ENCODE data around the gene BORCS6.
A peak's percentile ranks its signal among the peaks of the same experiment; 100 is the strongest.

The BORCS6 gene

DNA sequence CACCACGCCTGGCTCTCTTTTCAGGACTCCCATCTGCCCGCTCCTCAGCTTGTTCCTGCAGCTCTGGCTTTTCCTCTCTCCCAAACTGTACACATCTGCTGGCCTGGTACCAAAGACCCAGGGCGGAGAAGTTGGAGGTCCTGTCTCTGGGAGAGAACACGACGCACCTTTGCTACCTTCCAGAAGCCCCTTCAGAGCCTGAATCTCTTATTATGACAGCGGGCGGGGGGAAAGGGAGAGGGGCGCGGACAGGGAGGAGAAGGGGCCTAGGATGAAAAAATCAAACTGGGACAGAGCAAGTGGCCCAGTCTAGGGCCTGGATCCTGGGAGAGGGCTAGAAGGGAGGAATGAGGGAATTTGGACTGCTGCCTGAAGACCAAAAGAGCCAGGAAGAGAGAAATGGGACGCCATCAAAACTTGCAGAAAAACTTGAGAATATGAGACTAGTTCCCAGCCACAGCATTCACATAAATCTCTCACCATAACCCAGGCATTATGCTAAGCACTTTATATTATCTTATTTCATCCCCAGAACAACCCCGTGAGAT, 35.3 kb downstream of the BORCS6 start:
- no peak for DNase-seq (ENCODE audit: low spot score)

DNA sequence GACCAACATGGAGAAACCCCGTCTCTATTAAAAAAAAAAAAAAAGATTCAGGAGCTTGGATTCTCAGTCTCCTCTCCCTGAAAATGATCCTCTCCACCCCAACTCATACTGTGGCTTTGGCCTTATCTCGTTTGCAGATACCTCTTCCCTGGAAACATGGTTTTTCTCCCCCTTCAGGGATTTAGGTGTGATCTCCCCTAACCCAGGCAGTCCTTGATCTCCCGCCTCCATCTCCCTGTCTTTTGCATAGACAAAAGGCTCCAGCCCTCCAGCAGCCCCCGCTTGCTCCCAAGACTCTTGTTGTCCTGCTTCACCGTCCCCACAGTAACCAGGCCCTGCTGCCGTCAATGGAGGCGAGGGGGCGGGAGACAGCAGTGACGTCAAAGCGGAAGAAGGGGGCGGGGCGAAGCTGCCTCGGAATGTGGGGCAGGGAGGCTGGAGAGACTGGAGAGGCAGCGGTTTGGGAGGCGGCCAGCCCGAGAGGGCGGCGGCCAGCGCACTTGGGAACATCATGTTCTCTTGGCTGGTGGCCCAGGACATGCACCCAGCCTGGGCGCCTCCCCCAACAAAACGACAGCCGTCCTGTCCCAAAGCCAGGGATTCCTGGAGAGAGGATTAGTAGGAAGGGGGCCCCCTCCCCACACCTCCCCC, 35.9 kb downstream of the BORCS6 start:
- DNase-seq (ENCODE audit: low spot score): peak; percentile 87

DNA sequence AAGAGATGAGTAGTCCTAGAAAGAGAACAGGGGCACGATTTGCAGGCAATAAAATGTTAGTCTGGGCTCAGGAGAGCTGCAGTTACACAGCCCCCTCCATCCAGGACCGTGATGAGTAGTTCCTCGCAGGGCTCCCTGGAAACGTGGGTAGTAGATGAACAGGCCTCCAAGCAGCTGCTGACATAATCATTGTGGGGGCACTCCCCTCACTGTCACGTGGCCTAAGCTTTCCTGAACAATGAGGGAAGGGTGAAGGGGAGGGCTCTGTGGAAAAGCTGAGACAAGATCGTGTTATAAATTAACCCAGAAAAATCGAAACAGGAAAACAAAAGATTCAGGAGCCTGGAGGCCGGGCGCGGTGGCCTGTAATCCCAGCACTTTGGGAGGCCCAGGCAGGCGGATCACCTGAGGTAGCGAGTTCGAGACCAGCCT, 36.4 kb downstream of the BORCS6 start:
- no peak for DNase-seq (ENCODE audit: low spot score)

DNA sequence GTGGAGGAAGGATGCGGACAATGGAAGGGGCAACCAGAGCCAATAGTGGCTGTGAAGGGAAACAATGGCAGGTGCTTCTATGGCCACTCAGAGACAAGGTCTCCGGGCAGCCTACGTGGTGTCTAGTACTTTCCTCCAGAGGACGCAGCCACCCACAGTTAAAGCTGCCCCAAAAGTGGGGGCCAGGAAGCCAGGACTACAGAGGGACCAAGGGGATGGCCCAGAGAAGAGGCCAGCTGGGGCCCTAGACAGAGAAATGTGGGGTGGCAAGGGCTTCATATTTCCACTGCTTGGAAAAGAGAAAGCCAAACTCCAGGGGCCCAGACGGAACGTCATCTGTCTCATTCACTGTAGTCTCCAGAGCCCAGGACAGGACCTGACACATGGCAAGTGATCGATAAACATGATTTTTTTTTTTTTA, 36.9 kb downstream of the BORCS6 start:
- DNase-seq (ENCODE audit: low spot score): no peak

DNA sequence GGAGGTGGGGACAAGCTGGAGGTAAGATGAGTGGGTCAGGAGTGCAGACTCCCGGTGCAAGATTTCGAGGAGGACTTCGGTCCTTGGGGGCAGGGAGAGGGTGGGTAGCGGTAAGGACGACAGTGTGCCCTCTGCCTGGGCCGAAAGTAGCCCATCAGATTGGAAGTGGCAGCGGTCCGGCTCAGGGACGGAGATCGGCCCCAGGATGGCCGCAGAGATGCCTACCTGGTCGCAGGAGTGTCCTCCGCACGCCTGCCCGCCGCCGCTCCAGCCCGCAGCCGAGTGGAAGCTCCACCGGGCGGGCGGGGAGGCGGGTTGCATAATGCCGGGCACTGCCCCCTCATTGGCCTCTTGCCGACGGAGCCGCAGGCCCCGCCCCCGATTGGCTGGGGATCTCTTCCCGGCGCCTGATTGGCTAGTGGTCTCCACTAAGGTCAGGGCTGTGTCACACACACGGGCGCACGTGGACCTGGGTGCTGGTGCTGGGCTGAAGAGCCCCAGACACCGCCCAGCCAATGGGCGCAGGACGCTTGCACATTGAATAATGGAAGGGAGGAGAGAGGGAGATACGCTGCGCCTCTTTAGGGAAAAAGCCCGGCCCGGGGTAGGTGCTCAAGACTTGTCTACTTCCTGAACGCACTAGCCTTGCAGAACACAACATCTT, 37.7 kb downstream of the BORCS6 start, which contains the start of gene PER1:
TSS of gene PER1 (minus strand) at position 293 of the 664 bp plus-strand sequence. CDS start 1,698 bp downstream, outside the sequence.
- peak; percentile 95 for DNase-seq (ENCODE audit: low spot score)

DNA sequence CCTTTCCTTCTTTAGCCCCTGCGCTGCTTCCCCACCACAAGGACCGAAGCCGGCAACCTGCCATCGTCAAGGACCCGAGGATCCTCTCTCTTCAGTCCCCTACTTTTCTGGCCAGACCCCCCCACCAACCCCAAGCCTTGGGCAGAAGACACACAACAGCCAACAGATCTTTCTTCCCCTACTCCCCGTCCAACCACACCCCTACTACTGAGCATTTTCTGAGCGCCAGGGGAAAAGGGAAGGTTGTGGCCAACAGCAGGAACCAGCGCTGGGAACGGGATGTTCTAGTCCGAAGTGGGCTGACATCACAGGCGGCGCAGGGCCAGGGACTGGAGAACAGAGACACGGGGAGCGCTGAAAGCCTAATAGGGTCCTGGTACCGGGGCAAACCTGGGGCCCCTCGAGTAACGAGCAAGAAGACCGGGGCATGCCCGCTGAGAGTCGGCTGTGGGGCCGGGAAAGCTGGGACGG, 38.3 kb downstream of the BORCS6 start:
- DNase-seq (ENCODE audit: low spot score): no peak

DNA sequence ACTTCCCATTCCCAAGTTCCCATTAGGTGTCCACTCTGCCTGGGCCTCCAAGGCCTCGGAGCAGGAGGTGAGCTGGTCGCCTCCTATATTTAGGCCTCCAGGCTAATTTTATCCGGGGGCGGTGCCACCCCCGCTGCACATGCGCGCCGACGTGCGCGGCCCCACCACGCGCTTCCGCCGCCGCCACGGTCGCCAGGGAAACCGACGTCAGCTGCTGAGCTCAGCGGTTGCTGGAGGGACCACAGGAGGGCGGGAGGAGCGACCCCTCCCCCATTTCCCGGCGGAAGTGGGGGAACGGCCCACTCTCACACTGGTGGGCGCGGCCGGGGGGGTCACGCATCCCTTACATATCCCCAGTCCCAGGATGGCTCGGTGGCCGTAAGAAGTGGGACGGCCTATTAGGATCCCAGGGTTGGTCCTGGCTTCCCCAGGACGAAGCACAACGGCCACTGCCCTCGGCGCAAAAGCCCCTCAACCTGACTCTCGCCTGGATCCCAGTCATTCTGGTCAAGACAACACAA, 38.8 kb downstream of the BORCS6 start:
- DNase-seq (ENCODE audit: low spot score): peak; percentile 90

DNA sequence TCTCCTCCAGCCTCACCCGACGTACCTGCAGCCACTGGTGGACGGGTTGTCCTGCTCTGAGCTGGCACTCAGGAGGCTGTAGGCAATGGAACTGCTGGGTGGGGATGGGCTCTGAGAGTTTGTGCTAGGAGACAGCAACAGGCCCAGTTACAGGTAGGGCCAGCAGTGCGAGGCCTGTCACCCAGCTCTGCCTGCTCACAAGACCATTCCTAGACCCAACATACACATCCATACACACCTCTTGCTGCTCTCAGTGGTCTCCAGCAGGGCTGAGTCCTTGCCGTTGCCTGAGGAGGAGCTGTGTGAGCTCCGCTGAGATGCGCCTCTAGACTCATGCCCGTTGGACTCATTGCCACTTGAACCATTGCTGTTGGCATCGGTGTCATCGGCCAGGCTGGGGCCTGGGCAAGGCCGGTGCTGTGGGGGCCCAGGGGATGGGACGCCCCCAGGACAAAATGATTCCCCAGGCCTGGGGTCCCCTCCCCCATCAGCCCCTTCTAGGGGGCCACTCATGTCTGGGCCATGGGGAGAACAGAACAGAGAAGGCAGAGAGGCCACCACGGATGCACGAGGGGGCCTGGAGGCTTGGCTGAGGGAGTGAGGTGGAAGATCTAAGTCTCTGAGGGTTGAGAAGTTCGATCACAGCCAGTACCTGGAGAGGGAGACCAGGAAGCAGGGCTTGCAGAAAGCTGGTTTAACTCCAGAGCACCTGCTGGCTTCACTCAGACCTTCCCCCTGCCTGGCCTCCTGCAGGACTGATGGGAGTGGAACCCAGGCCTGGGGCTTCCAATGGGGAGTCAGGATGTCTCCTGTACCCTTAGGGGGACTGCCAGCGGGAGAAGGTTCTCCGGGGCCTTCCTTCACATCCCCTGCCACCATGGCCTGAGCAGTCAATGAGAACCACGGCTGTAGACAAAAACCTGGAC, 39.5 kb downstream of the BORCS6 start:
- DNase-seq (ENCODE audit: low spot score): no peak

DNA sequence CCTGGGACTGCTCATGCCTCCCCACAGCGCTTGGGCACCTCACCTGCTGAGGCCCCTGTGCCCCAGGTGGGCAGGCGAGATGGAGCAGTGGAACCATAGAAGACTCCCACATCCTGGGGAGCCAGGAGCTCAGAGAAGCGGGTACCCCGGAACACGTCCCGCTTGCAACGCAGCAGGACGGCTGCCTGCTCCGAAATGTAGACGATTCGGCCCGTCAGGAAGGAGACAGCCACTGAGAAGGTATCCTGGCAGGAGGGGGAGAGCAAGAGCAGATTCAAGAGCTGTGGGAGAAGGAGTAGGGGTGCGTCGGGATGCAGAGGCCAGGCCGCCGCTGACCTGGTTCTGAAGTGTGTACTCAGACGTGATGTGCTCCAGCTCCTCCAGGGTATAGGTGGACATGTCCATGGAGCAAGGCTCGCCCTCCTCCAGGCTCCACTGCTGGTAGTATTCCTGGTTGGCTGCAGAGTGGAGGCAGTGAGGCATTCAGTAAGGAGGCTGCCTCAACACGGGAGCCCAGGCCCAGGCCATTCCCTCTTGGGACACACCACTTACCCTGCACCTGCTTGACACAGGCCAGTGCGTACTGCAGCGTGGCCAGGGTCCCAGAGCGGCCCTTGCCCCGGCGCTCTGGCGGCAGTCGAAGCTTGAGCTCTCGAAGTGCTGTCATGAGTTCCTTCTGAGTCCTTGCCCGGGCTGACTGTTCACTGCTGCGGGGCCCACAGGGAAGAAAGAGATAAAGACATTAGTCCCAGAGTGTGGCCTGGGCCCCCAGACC, 40.4 kb downstream of the BORCS6 start:
- no peak for DNase-seq (ENCODE audit: low spot score)

DNA sequence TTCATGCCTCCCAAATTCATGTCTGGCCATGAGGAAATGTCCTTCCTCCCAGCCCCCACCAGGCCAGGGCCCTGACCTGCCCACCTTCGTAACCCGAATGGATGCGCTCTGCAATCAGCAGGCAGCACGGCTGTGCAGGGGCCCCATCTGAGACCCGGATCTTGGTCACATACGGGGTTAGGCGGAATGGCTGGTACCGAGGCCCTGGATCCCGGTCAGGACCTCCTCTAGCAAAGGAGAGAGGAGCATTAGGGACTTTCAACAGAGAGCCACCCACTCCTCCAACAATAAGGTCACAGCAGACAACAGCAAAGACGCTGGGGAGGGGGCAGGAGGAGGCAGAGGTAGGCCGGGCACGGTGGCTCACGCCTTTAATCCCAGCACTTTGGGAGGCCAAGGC, 41.4 kb downstream of the BORCS6 start:
- no peak for DNase-seq (ENCODE audit: low spot score)

DNA sequence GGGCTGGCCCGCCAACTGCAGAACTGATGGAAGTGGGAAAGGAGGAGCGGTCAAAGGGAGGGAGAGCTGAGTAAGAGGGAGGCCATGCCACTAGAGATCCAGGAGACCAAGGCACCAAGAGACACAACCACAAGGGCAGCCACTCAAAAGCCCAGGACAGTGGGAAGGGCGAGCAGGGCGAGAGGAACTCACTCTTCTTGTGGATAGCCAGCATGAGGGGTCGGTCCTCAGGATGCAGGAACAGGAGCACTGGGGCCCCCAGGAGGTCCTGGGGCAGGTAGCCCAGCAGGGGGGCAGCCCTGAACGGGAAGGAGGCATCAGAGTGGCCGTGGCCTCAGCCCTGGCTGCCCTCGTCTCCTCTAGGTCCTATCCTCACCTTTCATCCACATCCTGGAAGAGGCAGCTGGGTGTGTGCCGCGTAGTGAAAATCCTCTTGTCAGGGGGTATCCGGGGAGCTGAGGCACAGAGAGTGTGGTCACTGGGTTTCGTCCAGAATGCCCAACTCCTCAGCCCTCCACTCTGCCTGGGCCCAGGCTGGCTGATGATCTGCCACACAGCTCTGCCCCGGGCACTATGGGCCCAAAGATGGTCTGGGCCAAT, 42.1 kb downstream of the BORCS6 start:
- no peak for DNase-seq (ENCODE audit: low spot score)

DNA sequence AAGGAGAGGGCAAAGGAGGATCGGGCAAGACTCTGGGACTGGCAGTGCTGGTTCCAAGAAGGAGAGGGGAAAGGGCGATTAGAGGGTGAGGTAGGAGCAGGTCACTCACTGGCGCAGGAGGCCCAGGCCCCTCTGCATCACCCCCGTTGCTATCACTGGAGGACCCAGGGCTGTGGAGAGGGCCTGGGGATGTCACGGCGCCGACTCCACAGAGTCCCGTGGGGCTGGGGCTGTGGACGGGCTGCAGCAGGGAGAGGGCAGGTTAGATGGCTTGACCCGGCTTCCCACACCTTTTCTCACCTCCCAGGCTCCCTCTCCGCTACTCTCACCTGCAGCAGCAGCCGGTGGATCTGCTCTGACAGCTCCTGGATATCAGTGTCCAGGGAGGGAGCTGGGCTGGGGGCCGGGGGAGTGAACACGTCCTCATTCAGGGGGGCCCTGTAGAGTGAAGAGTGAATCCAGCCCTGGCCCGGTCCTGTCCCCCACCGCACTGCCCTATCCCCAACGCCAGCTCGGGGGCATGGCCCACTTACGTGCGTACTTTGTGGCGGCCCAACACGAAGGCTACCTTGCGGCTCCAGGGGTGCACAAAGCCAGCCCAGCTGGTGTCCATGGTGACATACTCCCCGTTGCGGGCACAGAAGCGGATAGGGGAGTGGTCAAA, 42.7 kb downstream of the BORCS6 start:
- DNase-seq (ENCODE audit: low spot score): no peak

DNA sequence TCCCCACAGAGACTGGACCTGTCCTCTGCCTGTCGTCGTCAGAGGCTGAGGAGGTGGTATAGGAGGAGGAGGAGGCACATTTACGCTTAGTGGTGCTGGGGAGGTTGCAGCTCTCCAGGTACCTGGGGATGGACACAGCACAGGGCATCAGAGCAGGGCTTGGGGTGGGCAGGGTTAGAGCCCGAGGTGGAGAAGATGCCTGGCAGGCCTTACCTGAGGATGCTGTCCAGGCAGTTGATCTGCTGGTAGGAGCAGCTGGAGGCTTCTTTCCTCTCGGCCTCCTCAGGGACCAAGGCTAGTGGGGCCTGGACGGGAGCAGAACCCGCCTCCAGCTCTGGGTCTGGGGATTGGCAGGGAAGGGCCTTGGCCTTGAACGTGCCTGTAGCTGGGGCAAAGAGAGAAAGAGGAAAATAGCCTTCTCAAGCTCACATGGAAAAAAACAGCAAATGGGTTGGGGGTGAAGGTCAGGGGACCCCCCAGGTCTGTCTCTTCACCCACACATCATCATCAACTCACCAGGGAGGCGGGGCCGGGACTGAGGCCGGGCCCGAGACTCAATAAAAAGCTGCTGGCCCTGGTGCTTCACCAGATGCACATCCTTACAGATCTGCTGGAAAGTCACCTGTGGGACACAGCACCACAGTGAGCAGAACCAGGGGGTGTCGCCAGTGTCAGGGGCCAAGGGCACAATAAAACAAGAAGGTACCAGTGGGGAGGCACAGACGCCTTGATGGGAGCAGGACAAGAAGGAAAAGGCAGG, 43.4 kb downstream of the BORCS6 start:
- DNase-seq (ENCODE audit: low spot score): no peak

DNA sequence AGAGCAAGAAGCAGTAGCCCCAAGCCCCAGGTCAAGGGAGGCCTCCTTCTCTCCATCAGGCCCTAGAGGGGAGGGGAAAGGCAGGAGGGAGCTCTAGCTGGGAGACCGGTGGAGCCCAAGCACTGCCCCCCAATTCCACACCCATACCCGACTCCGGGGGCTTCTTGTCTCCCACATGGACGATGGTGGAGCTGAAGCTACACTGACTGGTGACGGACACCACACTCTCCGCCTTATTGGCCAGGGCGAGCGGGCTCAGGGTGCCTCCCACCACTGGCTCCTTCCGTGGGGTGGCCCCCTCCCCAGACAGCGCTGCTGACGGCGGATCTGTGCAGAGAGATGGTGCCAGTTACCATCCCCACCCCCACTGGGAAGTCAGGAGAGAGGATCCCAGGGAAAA, 44.2 kb downstream of the BORCS6 start:
- DNase-seq (ENCODE audit: low spot score): no peak

DNA sequence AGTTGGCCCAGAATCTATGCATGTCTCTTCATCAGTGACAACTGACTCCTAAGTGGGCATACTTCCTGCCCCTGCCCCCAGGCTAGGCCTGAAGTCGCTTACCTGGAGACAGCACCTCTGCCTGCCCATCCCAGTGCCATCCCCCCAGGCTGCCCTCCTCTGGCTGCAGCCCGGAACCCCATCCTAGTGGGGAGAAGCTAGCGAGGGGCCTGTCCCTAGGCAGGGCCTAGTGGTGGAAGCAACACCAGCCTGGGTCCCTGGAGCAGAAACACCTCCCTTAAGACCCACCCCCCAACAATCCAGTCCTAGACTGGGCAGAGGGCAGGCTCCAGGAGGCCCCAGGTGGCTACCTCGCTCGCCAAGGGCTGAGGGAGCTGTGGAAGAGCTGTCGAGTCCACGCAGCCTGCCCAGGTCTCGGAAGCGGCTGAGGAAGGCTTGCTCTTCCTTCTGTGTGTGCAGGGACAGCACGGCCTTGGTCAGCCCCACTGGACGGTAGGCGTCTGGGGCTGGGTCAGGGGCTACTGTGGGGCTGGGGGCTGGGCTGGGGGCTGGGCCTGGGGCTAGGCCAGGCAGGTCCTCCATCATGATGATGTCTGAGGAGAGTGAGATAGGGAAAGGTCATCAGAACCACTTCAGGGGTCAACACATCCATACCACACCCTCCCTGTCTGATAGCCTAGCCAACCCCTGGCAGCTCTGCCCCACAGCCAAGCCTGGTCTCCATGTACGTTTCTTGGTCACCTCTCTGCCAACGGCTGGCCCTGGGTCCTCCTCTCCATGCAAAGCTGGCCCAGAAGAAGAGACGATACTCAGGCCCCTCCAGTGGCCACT, 45.4 kb downstream of the BORCS6 start:
- no peak for DNase-seq (ENCODE audit: low spot score)

DNA sequence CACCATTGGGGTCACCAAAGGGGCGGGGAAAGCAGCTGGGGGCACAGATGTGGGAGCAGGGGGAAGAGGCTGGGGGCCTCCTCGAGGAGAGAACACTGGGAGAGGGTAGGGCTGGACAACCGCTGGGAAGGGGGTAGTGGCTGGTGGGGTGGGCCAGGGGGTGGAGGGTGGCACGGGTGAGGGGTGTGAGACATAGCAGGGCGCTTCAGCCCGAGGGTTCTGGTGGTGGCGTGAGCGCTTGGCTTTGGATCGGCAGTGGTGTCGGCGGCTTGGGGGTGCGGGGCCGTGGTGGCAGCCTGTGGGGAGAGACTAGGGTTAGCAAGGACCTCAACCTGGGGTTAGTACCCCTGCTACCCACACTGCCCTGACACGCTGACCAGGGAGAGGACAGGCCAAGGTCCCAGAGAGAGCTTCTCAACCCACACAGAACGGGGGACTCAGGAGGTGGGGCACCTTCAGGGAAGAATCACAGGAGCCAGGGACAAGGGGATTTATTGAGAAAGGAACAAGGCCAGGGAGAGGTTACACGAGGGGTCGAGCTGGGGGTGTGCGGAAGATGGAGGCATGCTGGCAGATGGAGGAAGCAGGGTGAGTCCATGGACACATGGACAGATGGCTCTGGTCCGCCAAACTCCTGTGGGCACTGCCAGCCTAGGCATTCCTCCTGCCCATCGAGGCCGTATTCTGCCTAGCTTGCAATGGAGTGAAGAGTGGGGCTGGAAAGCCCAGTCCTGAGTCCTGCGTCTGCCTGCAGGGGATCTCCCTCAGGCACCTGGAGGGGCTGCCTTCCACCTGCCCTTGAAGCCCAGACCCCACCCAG, 46.2 kb downstream of the BORCS6 start:
- no peak for DNase-seq (ENCODE audit: low spot score)

DNA sequence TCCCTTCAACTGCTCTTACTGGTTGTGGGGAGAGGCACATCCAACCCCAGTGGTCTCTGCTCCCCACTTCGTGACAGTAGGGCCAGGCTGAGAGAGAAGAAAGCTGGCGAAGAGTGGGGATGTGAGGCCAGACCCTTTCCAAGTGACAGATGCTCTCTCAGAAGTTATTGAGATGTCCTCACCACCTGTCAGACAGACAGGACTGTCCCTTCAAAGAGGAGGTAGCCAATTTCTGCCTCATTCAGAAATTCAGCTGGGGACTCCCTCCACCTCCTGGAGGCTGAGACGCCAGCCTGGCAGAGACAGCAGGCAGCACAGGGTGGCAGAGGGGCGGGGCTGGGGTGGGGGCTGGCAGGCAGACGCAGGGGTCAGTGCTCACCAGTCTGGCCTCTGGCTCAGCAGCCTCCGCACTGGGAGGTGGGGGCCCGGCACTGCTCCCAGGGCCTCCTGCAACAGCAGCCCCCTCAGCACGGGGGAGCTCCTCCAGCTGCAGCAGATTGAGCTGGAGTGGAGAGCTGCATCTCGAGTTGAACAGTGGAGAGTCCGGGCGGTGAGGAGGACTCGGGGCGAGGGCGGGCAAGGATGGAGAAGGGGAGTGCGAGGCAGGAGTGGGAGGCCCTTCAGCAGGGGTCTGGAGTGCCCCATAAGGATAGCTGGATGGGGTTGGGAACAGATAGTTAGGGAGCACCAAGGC, 46.9 kb downstream of the BORCS6 start:
- no peak for DNase-seq (ENCODE audit: low spot score)

All from activated CD4-positive, alpha-beta T cell treated with anti-CD3 and anti-CD28 coated beads, Interleukin-2, Interleukin-4, amounts not matched to agents 100 ng/mL and 50 ng/mL, durations not matched to agents 16 hours and 8 hours (primary cell).